Ovary (tissue), 3 donors: Measurements from ENCODE around the gene INTS11.

Experiments
- CTCF ChIP-seq, 3 donors: fragments of 450-650 bp in 2 of 3; fragments of 200-600 bp in 1 of 3; IDR thresholded peaks; one replicate each; pipeline versions ENCODE4 v1.5.1 to v1.8.0; 2016 to 2022; ENCODE audit warnings: antibody characterized with exemption in 3 of 3, mild to moderate bottlenecking in 1 of 3
- EP300 ChIP-seq: sonication (generic); formaldehyde crosslinking; IDR thresholded peaks from one replicate; pipeline ENCODE4 v1.6.1; 2017; ENCODE audit warnings: antibody characterized with exemption
- POLR2A ChIP-seq: fragments of 450-650 bp; IDR thresholded peaks from one replicate; pipeline ENCODE4 v1.6.1; 2017; ENCODE audit warnings: antibody characterized with exemption, mild to moderate bottlenecking, moderate library complexity
- donor health status: DM: no; HTN: no; CAD: no.

- TF ChIP-seq POLR2A (no peak), CTCF (IDR thresholded peaks at IDR 0.05) (no peak), EP300 (no peak)
Measured at GRCh38 chr1:1353389-1354151, 29.1 kb upstream of the INTS11 start.
